Thymus (tissue), 11 donors: ENCODE data around the gene SDC3. TPM values are rescaled to one million over a fixed set of nuclear protein-coding genes. Genes with fewer than 3 reads are reported as not detected.

Source experiments
- DNase-seq, 9 donors: peaks; one replicate each; pipeline ENCODE4 v3.0.0-alpha.2; 2013; ENCODE audit warnings: low spot score in 9 of 9, low read depth in 6 of 9, missing footprints in 1 of 9
- H3K27ac ChIP-seq, 2 donors: one replicate each; pipeline ENCODE4 v1.5.1; 2013; ENCODE audit warnings: control low read depth in 1 of 2, low read depth in 1 of 2, low read length in 1 of 2, mild to moderate bottlenecking in 1 of 2, moderate library complexity in 1 of 2
- H3K27me3 ChIP-seq, 2 donors: one replicate each; pipeline ENCODE4 v1.5.1; 2013; ENCODE audit warnings: low read length in 1 of 2; ENCODE audit not compliant: control insufficient read depth in 2 of 2, insufficient read depth in 1 of 2
- H3K36me3 ChIP-seq, 2 donors: one replicate each; pipeline ENCODE4 v1.5.1; 2013; ENCODE audit warnings: low read length in 1 of 2, mild to moderate bottlenecking in 1 of 2, moderate library complexity in 1 of 2; ENCODE audit not compliant: control insufficient read depth in 2 of 2, insufficient read depth in 2 of 2
- H3K4me1 ChIP-seq, 2 donors: one replicate each; pipeline ENCODE4 v1.5.1; 2013; ENCODE audit warnings: low read length in 2 of 2; ENCODE audit not compliant: control insufficient read depth in 2 of 2, insufficient read depth in 2 of 2
- H3K4me3 ChIP-seq, 2 donors: one replicate each; pipeline ENCODE4 v1.5.1; 2013; ENCODE audit warnings: low read length in 2 of 2, control low read depth in 1 of 2, mild to moderate bottlenecking in 1 of 2
- H3K9me3 ChIP-seq, 2 donors: one replicate each; pipeline ENCODE4 v1.5.1; 2013; ENCODE audit warnings: low read length in 1 of 2, mild to moderate bottlenecking in 1 of 2; ENCODE audit not compliant: control insufficient read depth in 2 of 2, insufficient read depth in 1 of 2
- WGBS: extraction: QIAGEN DNeasy Blood & Tissue Kit; methylation state at CpG from one replicate; pipeline ENCODE4 v1.1.7; 2013; 5-methylcytosine and 5-hydroxymethylcytosine counted together
- polyA plus RNA-seq: library from polyadenylated mRNA; stranded (reverse); fragments of 200-250 nt; gene quantifications from one replicate; pipeline ENCODE4 v1.2.3, GENCODE V29; 2013
- total RNA-seq: library from RNA; stranded (reverse); fragments of 120-200 nt; gene quantifications from one replicate; pipeline ENCODE4 v1.2.4, GENCODE V29; 2013
- donor health status: healthy.

The SDC3 gene
- total and polyA plus RNA-seq, 2 donors = 3.8 to 15.3 TPM

GRCh38 chr1:30888391-30888790 is 20.2 kb downstream of the SDC3 start:
- H3K4me1 ChIP-seq = no peaks in the 10 kb centered on the region
- WGBS = 54% methylated on average over 8 of the region's 8 CpGs
- no peak for DNase-seq

GRCh38 chr1:30887485-30888315 is 20.9 kb downstream of the SDC3 start:
- no peak overlapping the region for H3K27ac ChIP-seq
- no peak for DNase-seq
- no peaks in the 10 kb centered on the region for H3K36me3 ChIP-seq
- H3K9me3 ChIP-seq = no peaks in the 10 kb centered on the region
- peaks cover 2 to 31% of the 10 kb centered on the region in 2 donors for H3K27me3 ChIP-seq
- H3K4me3 ChIP-seq = no peak overlapping the region
- 83% methylated on average over 10 of the region's 10 CpGs for WGBS
- H3K4me1 ChIP-seq = no peaks in the 10 kb centered on the region

More at GRCh38 chr1:30888391-30888790, 20.2 kb downstream of the SDC3 start:
- Histone ChIP-seq H3K9me3 (no peaks in the 10 kb centered on the region), H3K4me3 (no peak overlapping the region), H3K27me3 (peaks cover 2 to 32% of the 10 kb centered on the region in 2 donors), H3K36me3 (no peaks in the 10 kb centered on the region), H3K27ac (no peak overlapping the region)

DNA sequence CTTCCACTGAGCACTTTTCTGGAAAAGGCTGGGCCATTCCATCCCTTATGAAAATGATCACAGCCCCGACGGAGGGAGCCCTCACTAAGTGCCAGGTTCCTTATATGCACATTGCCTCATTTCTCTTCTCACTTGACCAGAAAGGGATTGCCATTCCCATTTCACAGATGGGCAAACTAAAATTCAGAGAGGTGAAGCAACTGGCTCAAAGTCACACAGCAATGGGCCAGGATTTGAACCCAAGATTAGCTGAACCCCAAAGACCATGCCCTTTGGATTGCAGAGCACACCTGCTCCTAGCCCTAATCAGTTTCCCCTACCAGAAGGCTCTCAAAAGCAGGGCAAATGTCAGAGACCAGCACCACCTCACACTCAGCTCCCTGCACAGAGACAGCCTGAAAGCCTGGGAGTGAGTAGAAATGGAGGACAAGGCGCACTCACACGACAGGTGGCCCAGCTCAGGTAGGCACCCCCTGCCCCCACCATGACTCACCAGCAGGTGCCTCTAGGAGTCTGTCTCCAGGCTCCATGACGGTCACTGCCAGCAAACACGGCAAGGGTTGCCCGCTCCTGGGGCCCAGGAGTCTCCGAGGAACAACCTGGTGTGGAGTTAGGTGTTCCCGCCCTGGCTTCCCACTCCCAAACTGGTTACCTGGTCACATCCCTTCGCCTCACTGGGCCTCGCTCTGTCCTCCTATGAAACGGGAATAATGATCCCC is 21.7 kb downstream of the SDC3 start:
- Histone ChIP-seq H3K27ac (no peak overlapping the region), H3K9me3 (no peaks in the 10 kb centered on the region), H3K36me3 (no peaks in the 10 kb centered on the region), H3K4me3 (no peak overlapping the region), H3K27me3 (peaks cover 2 to 31% of the 10 kb centered on the region in 2 donors), H3K4me1 (no peaks in the 10 kb centered on the region)
- DNase-seq = no peak
- WGBS = 92% methylated on average over 12 of the region's 12 CpGs

GRCh38 chr1:30885570-30886522 is 22.7 kb downstream of the SDC3 start:
- 56% methylated on average over 17 of the region's 17 CpGs for WGBS
- H3K4me1 ChIP-seq = no peaks in the 10 kb centered on the region

GRCh38 chr1:30884723-30885122 is 23.8 kb downstream of the SDC3 start:
- 96% methylated on average over 5 of the region's 5 CpGs for WGBS
- Histone ChIP-seq H3K36me3 (no peaks in the 10 kb centered on the region), H3K4me1 (no peaks in the 10 kb centered on the region), H3K4me3 (no peak overlapping the region), H3K27ac (no peak overlapping the region), H3K9me3 (no peaks in the 10 kb centered on the region), H3K27me3 (peaks cover 0 to 37% of the 10 kb centered on the region in 2 donors)
- no peak for DNase-seq

More at GRCh38 chr1:30885570-30886522, 22.7 kb downstream of the SDC3 start:
- no peak for DNase-seq
- H3K36me3 ChIP-seq = no peaks in the 10 kb centered on the region
- no peaks in the 10 kb centered on the region for H3K9me3 ChIP-seq
- no peak overlapping the region for H3K4me3 ChIP-seq
- H3K27ac ChIP-seq = no peak overlapping the region
- peaks cover 2 to 33% of the 10 kb centered on the region in 2 donors for H3K27me3 ChIP-seq

GRCh38 chr1:30883389-30884172 is 25.0 kb downstream of the SDC3 start:
- no peak for DNase-seq
- 76% methylated on average over 18 of the region's 18 CpGs for WGBS
- Histone ChIP-seq H3K27me3 (peaks cover 0 to 46% of the 10 kb centered on the region in 2 donors), H3K36me3 (no peaks in the 10 kb centered on the region), H3K9me3 (no peaks in the 10 kb centered on the region), H3K4me3 (no peak overlapping the region), H3K27ac (no peak overlapping the region), H3K4me1 (no peaks in the 10 kb centered on the region)

- H3K4me3 ChIP-seq = no peak overlapping the region
- no peak for DNase-seq
- no peaks in the 10 kb centered on the region for H3K36me3 ChIP-seq
- H3K4me1 ChIP-seq = no peaks in the 10 kb centered on the region
- no peak overlapping the region for H3K27ac ChIP-seq
- 89% methylated on average over 14 of the region's 14 CpGs for WGBS
- H3K27me3 ChIP-seq = peaks cover 0 to 48% of the 10 kb centered on the region in 2 donors
- H3K9me3 ChIP-seq = no peaks in the 10 kb centered on the region
Observed at GRCh38 chr1:30882678-30883388, 25.7 kb downstream of the SDC3 start.
